Lower lobe of right lung (tissue), 2 donors: ENCODE measurements around the gene GLT8D2. TPM values are rescaled to one million over a fixed set of nuclear protein-coding genes. Genes with fewer than 3 reads are reported as not detected.

Source experiments
- ATAC-seq, 2 donors: fragments of 200-7000 bp; cut with Tn5 transposase; one replicate each; pipeline ENCODE4 v1.9.1; 2020 to 2022; ENCODE audit warnings: mild to moderate bottlenecking in 2 of 2, moderate library complexity in 2 of 2
- DNase-seq: peaks from one replicate; pipeline ENCODE4 v3.0.0-alpha.2; 2020
- H3K27ac ChIP-seq: fragments of 200-600 bp; one replicate; pipeline ENCODE4 v1.8.0; 2022
- H3K27me3 ChIP-seq: fragments of 200-600 bp; one replicate; pipeline ENCODE4 v1.8.0; 2022; ENCODE audit warnings: low read depth
- H3K36me3 ChIP-seq: fragments of 200-600 bp; one replicate; pipeline ENCODE4 v1.8.0; 2022; ENCODE audit warnings: mild to moderate bottlenecking
- H3K4me1 ChIP-seq: fragments of 200-600 bp; one replicate; pipeline ENCODE4 v1.8.0; 2022
- H3K4me3 ChIP-seq: fragments of 200-600 bp; one replicate; pipeline ENCODE4 v1.8.0; 2022; ENCODE audit warnings: mild to moderate bottlenecking
- H3K9me3 ChIP-seq: fragments of 200-600 bp; one replicate; pipeline ENCODE4 v1.8.0; 2022
- intact Hi-C: fragments of 100-400 bp; cut with DNase I; formaldehyde crosslinking; loops from one replicate; pipeline ENCODE4 v1.11.0; 2022
- total RNA-seq: library from RNA; stranded (reverse); fragmentation: NEBNext Ultra II Directional; extraction: Animal tissue kit (Norgen Biotek cat#: 25700); gene quantifications from one replicate; pipeline ENCODE4 v1.2.1, GENCODE V29; 2021
- TF ChIP-seq, protein P1 (sequence below): fragments of 200-600 bp; IDR thresholded peaks from one replicate; pipeline ENCODE4 v1.8.0; 2022; ENCODE audit warnings: antibody characterized with exemption, mild to moderate bottlenecking
- donor health status: DM: no; HTN: yes; CAD: no; lungs with severe emphysema.

GLT8D2 gene
- total RNA-seq, 1 donor from 2014 or later: 10.5 TPM

- H3K4me1 ChIP-seq: no peaks in the 10 kb centered on the region
- no peaks in the 10 kb centered on the region for H3K36me3 ChIP-seq
- DNase-seq (no peak), ATAC-seq (no peak)
- intact Hi-C loops: no loop called here
- peaks cover 4% of the 10 kb centered on the region for H3K27me3 ChIP-seq
- no peak overlapping the region for H3K4me3 ChIP-seq
- H3K27ac ChIP-seq: no peak overlapping the region
- TF ChIP-seq, protein P1, sequence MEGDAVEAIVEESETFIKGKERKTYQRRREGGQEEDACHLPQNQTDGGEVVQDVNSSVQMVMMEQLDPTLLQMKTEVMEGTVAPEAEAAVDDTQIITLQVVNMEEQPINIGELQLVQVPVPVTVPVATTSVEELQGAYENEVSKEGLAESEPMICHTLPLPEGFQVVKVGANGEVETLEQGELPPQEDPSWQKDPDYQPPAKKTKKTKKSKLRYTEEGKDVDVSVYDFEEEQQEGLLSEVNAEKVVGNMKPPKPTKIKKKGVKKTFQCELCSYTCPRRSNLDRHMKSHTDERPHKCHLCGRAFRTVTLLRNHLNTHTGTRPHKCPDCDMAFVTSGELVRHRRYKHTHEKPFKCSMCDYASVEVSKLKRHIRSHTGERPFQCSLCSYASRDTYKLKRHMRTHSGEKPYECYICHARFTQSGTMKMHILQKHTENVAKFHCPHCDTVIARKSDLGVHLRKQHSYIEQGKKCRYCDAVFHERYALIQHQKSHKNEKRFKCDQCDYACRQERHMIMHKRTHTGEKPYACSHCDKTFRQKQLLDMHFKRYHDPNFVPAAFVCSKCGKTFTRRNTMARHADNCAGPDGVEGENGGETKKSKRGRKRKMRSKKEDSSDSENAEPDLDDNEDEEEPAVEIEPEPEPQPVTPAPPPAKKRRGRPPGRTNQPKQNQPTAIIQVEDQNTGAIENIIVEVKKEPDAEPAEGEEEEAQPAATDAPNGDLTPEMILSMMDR: no peak
- no peaks in the 10 kb centered on the region for H3K9me3 ChIP-seq
Measured at GRCh38 chr12:104000807-104001434, 49.1 kb downstream of the GLT8D2 start.

DNA sequence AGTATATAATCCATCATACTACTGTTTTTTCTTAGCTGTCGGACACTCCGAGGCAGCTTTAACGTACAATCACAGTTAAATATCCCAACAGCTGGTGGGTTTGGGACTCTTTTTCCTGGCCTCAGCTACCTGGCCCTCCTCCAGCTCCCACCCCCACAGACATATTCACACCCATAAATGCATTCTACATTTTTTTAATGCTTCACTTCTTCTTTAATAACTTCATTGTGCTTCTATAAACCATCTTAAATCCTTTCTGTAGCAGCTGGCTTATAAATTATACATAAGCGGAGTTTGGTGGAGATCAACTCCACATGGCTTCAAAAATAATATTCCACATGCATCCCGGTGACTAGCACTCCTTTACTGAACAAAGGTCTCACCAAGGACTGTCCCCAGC lies 51.0 kb downstream of the GLT8D2 start:
- Histone ChIP-seq H3K4me1 (no peaks in the 10 kb centered on the region), H3K27ac (no peak overlapping the region), H3K4me3 (no peak overlapping the region), H3K27me3 (peaks cover 4% of the 10 kb centered on the region), H3K9me3 (no peaks in the 10 kb centered on the region), H3K36me3 (no peaks in the 10 kb centered on the region)
- intact Hi-C loops: no loop called here
- TF ChIP-seq, protein P1: no peak
- ATAC-seq: no peak
- no peak for DNase-seq

- H3K9me3 ChIP-seq: no peaks in the 10 kb centered on the region
- no peaks in the 10 kb centered on the region for H3K4me1 ChIP-seq
- H3K27ac ChIP-seq: no peak overlapping the region
- H3K27me3 ChIP-seq: peaks cover 4% of the 10 kb centered on the region
- H3K36me3 ChIP-seq: no peaks in the 10 kb centered on the region
- intact Hi-C loops: no loop called here
- DNase-seq: no peak
- no peak for ATAC-seq
- no peak overlapping the region for H3K4me3 ChIP-seq
- TF ChIP-seq, protein P1: no peak
Measured at GRCh38 chr12:103997286-103997900, 52.6 kb downstream of the GLT8D2 start.

- DNase-seq: no peak
- Histone ChIP-seq H3K36me3 (no peaks in the 10 kb centered on the region), H3K4me3 (no peak overlapping the region), H3K27ac (no peak overlapping the region), H3K27me3 (peaks cover under 1% of the 10 kb centered on the region), H3K4me1 (no peaks in the 10 kb centered on the region), H3K9me3 (no peaks in the 10 kb centered on the region)
- TF ChIP-seq, protein P1: no peak
- intact Hi-C loops: no loop called here
- ATAC-seq: no peak
Measured at GRCh38 chr12:103996595-103996994, 53.4 kb downstream of the GLT8D2 start.

DNA sequence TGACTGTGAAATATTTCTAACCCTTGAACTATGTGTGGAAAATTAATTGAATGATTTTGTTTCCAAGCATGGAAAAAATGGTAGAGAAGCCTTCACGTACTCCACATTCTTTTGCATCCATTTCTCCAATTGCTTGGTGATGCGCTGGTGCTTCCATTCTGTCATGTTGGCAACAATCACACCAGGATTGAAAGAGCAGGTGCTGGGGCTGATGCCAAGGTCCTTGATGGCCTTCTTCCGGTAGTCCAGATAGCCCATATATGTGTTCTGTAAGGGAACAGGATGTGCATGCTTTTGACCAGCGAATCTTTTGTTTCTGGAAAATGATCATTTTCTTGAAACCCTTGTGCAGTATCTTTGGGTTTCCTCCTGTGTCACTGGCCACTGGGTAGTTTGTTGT lies 55.8 kb downstream of the GLT8D2 start:
- Histone ChIP-seq H3K4me1 (no peaks in the 10 kb centered on the region), H3K9me3 (no peaks in the 10 kb centered on the region), H3K36me3 (peaks cover 14% of the 10 kb centered on the region), H3K27me3 (no peaks in the 10 kb centered on the region), H3K4me3 (no peak overlapping the region), H3K27ac (no peak overlapping the region)
- no peak for ATAC-seq
- no peak for DNase-seq
- intact Hi-C loops: no loop called here
- TF ChIP-seq, protein P1: no peak
